HepG2 (cell line): ENCODE measurements around the gene CSNK2A1. TPM values are rescaled to one million over a fixed set of nuclear protein-coding genes. Genes with fewer than 3 reads are reported as not detected.

Experiments used
- BATF2 ChIP-seq: sonication (generic); formaldehyde crosslinking; IDR thresholded peaks from 2 replicates; pipeline ENCODE4 v1.8.0; 2022; ENCODE audit warnings: mild to moderate bottlenecking, missing genetic modification reagents, moderate library complexity
- CAMTA2 ChIP-seq: sonication (generic); formaldehyde crosslinking; IDR thresholded peaks from 2 replicates; pipeline ENCODE4 v1.4.0; 2020; ENCODE audit warnings: mild to moderate bottlenecking, missing genetic modification reagents, borderline replicate concordance
- CEBPZ ChIP-seq: IDR thresholded peaks from 2 replicates; pipeline ENCODE4 v1.6.1; 2012; ENCODE audit warnings: low read length, improper control_type of control experiment
- CREBL2 ChIP-seq: sonication (generic); formaldehyde crosslinking; IDR thresholded peaks from 2 replicates; pipeline ENCODE4 v1.8.1; 2023; ENCODE audit warnings: missing genetic modification reagents, mild to moderate bottlenecking, borderline replicate concordance
- ETV6 ChIP-seq: sonication (generic); formaldehyde crosslinking; conservative IDR thresholded peaks from 2 replicates; pipeline ENCODE4 v1.4.0; 2020; ENCODE audit warnings: missing genetic modification reagents
- KDM3A ChIP-seq: IDR thresholded peaks from 2 replicates; pipeline ENCODE4 v1.6.1; 2018; ENCODE audit warnings: low read depth, missing compliant biosample characterization
- MXD1 ChIP-seq: sonication (generic); formaldehyde crosslinking; IDR thresholded peaks from 2 replicates; pipeline ENCODE4 v1.4.0; 2020; ENCODE audit warnings: mild to moderate bottlenecking, missing genetic modification reagents
- NFRKB ChIP-seq: fragments of 450-650 bp; IDR thresholded peaks from 2 replicates; pipeline ENCODE4 v1.6.1; 2017
- NR3C1 ChIP-seq: sonication (generic); formaldehyde crosslinking; IDR thresholded peaks from 2 replicates; pipeline ENCODE4 v1.4.0; 2020; ENCODE audit warnings: missing genetic modification reagents
- PTBP1 ChIP-seq: fragments of 200-400 bp; formaldehyde crosslinking; IDR thresholded peaks from 2 replicates; pipeline ENCODE4 v1.6.1; 2018; ENCODE audit warnings: low read length, low read depth; ENCODE audit not compliant: poor library complexity, severe bottlenecking
- SMARCC2 ChIP-seq: fragments of 450-650 bp; IDR thresholded peaks from 2 replicates; pipeline ENCODE4 v1.6.1; 2017; ENCODE audit warnings: antibody characterized with exemption, mild to moderate bottlenecking
- SNAPC4 ChIP-seq: sonication (generic); formaldehyde crosslinking; IDR thresholded peaks from 2 replicates; pipeline ENCODE4 v1.4.0; 2020; ENCODE audit warnings: mild to moderate bottlenecking, missing genetic modification reagents
- SOX13 ChIP-seq, 3 experiments: fragments of 450-650 bp in 1 of 3; sonication (generic) in 1 of 3; formaldehyde crosslinking in 1 of 3; IDR thresholded peaks in 2 of 3; conservative IDR thresholded peaks in 1 of 3; 2 replicates each; pipeline versions ENCODE4 v1.5.0 to v1.6.1; 2016 to 2020; ENCODE audit warnings: antibody characterized with exemption in 1 of 3, mild to moderate bottlenecking in 1 of 3, missing compliant biosample characterization in 1 of 3, missing genetic modification reagents in 1 of 3, moderate library complexity in 1 of 3
- ZNF317 ChIP-seq: sonication (generic); formaldehyde crosslinking; IDR thresholded peaks from 2 replicates; pipeline ENCODE4 v1.5.0; 2020; ENCODE audit warnings: mild to moderate bottlenecking, missing genetic modification reagents
- ZNF451 ChIP-seq: sonication (generic); formaldehyde crosslinking; IDR thresholded peaks from 2 replicates; pipeline ENCODE4 v1.5.0; 2020; ENCODE audit warnings: mild to moderate bottlenecking, missing genetic modification reagents
- ZNF567 ChIP-seq: sonication (generic); formaldehyde crosslinking; IDR thresholded peaks from 2 replicates; pipeline ENCODE4 v1.8.1; 2023; ENCODE audit warnings: mild to moderate bottlenecking, missing genetic modification reagents, borderline replicate concordance
- ZNF678 ChIP-seq: sonication (generic); formaldehyde crosslinking; IDR thresholded peaks from 2 replicates; pipeline ENCODE4 v1.4.0; 2020; ENCODE audit warnings: mild to moderate bottlenecking, missing genetic modification reagents
- ZNF850 ChIP-seq: sonication (generic); formaldehyde crosslinking; conservative IDR thresholded peaks from 2 replicates; pipeline ENCODE4 v1.9.0; 2021; ENCODE audit warnings: mild to moderate bottlenecking, missing genetic modification reagents
- polyA plus RNA-seq, 8 experiments: library from polyadenylated mRNA; depleted of rRNA in 3 of 8; stranded (reverse) in 7 of 8; unstranded in 1 of 8; fragments of >200 nt; fragmentation: Illumina TruSeq in 4 of 8; extraction: Trizol in 4 of 8; gene quantifications; 2 replicates each; pipeline versions ENCODE4 v1.2.1 to v1.2.3, GENCODE V29; 2011 to 2016; ENCODE audit warnings: low read depth in 4 of 8, missing spikeins in 1 of 8, mixed read lengths in 1 of 8; ENCODE audit not compliant: insufficient read depth in 1 of 8
- total RNA-seq, 5 experiments: library from RNA; depleted of rRNA; stranded (reverse); fragments of >200 nt; fragmentation: Illumina TruSeq; extraction: Trizol; gene quantifications; 2 replicates each; pipeline ENCODE4 v1.2.3, GENCODE V29; 2016; ENCODE audit warnings: low read depth in 1 of 5

CSNK2A1 gene
- total and polyA plus RNA-seq, 2 of the 13 experiments (the other 11 are each of a cell fraction or from before 2014, with no cell fraction given): 153 to 231 TPM

GRCh38 chr20:543369-544152, at the start of gene CSNK2A1 (continued):
- TF ChIP-seq CEBPZ (no peak), CAMTA2 (CRISPR knock-in tag) (0 out of 2 replicates have a peak, but pooled peaks have one; percentile 42), SNAPC4 (CRISPR knock-in tag) (peak; percentile 72), ZNF451 (CRISPR knock-in tag) (peak; percentile 60; the same call in 1 of the 2 replicates), NR3C1 (CRISPR knock-in tag) (peak; percentile 92), SOX13 (IDR thresholded peaks at IDR 0.05) (peak; percentile 64; the same call in 1 of the 2 replicates), SOX13 (CRISPR knock-in tag; conservative IDR thresholded peaks at IDR 0.05 in 1 of 2, IDR thresholded peaks at IDR 0.05 in 1 of 2) (peak; percentile 61 to 74; a peak in 3 of 4 replicates), ZNF850 (CRISPR knock-in tag) (no peak), ETV6 (CRISPR knock-in tag) (peak; percentile 92), CREBL2 (CRISPR knock-in tag) (peak; percentile 63; the same call in 1 of the 2 replicates), KDM3A (CRISPR knock-in tag) (peak; percentile 97; the same call in 1 of the 2 replicates), SMARCC2 (peak; percentile 44; the same call in 1 of the 2 replicates), ZNF567 (peak; percentile 32; the same call in 1 of the 2 replicates), BATF2 (no peak), MXD1 (CRISPR knock-in tag) (peak; percentile 36; the same call in 1 of the 2 replicates), NFRKB (peak; percentile 74; the same call in 1 of the 2 replicates), ZNF317 (peak; percentile 68), ZNF678 (CRISPR knock-in tag) (no peak; the same call in 1 of the 2 replicates), PTBP1 (peak; percentile 86)
